ENCODE data around the gene GDF15. TPM values are rescaled to one million over a fixed set of nuclear protein-coding genes. Genes with fewer than 3 reads are reported as not detected.

Gene GDF15
- total RNA-seq, 1 experiment from 2014 or later: 425 TPM

DNA sequence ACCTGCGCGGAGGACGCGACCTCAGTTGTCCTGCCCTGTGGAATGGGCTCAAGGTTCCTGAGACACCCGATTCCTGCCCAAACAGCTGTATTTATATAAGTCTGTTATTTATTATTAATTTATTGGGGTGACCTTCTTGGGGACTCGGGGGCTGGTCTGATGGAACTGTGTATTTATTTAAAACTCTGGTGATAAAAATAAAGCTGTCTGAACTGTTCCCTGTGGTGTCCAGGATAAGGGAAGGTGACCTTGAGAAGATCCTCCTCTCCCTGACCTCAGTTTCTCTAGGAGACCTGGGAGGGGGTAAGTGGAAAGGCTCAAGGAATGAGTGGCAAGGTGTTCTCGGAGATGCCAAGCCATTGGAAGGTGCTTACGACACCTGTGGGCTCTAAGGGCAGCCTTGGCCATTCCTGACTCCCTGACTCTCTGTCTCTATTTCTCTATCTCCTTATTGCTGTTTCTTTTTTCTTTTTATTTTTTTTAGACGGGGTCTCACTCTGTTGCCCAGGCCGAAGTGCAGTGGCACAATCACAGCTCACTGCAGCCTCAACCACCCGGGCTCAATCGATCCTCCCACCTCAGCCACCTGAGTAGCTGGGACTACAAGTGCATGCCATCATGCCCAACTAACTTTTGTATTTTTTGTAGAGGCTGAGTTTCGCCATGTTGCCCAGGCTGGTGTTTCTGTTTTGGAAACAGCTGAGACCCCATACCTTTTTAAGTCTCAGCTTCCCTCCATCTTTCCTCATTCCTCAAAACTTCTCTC lies 3.2 kb downstream of the GDF15 start:
- peaks cover 32 to 72% of the 10 kb centered on the region in 2 experiments for H3K4me1 ChIP-seq (ENCODE audit: control insufficient read depth in 1 of 2, insufficient read depth in 2 of 2, low read length in 2 of 2)
- H3K9ac ChIP-seq (ENCODE audit: low read length): peak overlapping the region; percentile 71; the same call in 1 of the 2 replicates
- intact Hi-C loops (cut with micrococcal nuclease): no loop called here
- peaks cover 0 to 6% of the 10 kb centered on the region in 2 experiments; a peak in 2 of 4 replicates for H3K36me3 ChIP-seq (ENCODE audit: control insufficient read depth in 1 of 2, insufficient read depth in 2 of 2, low read length in 2 of 2)
- no peaks in the 10 kb centered on the region for H3K9me2 ChIP-seq (ENCODE audit: insufficient read depth)
- ChIA-PET RAD21 (ENCODE audit: low non-redundant PET in 1 of 2, low total read pairs in 2 of 2, uncharacterized antibody in 2 of 2, unreplicated experiment in 2 of 2) (interaction anchor here in 1 of 2 experiments (0.9 kb wide), 1 partner anchor 24 kb away, joined by 4 read pairs; no protein-coding TSS in a partner anchor), POLR2A (interaction anchor here (0.7 to 5.7 kb wide), 18 partner anchors 8 to 113 kb away, joined by 3 to 58 read pairs (median 4); partner anchors contain the start of genes IQCN and JUND), CTCF (interaction anchor here (0.8 to 2.6 kb wide), 10 partner anchors 9 to 110 kb away, joined by 3 to 11 read pairs (median 4); partner anchors contain the start of gene SSBP4)
- peak overlapping the region; percentile 82 for H3K27ac ChIP-seq (ENCODE audit: low read depth, low read length)
- DNase-seq (ENCODE audit: low read depth, low spot score): no peak
- H3K9me3 ChIP-seq (ENCODE audit: control insufficient read depth in 1 of 2, insufficient read depth in 1 of 2, low read depth in 1 of 2, low read length in 2 of 2): no peaks in the 10 kb centered on the region
- BruUV-seq (replicated peaks): no TSS peak
- H3K4me3 ChIP-seq (replicated peaks in 1 of 2; ENCODE audit: low read depth in 1 of 2, low read length in 2 of 2): peak overlapping the region in 1 of 2 experiments; percentile 71; a peak in 2 of 4 replicates
- H3K27me3 ChIP-seq (ENCODE audit: insufficient read depth, low read length): no peaks in the 10 kb centered on the region
- no peak for ATAC-seq
- peak overlapping the region; percentile 96 for H3K4me2 ChIP-seq (ENCODE audit: low read length)
- H4K20me1 ChIP-seq (ENCODE audit: insufficient read depth): no peaks in the 10 kb centered on the region
- H3K79me2 ChIP-seq (ENCODE audit: insufficient read depth, low read length): peaks cover 16% of the 10 kb centered on the region
- no peak overlapping the region for H2AFZ ChIP-seq (ENCODE audit: low read depth, low read length, poor library complexity, severe bottlenecking)
- TF ChIP-seq TCF7L2 (IDR thresholded peaks at IDR 0.05; ENCODE audit: borderline replicate concordance, extremely low read depth, insufficient read depth, insufficient read length): no peak
- no peak for TF ChIP-seq SRF (IDR thresholded peaks at IDR 0.05; ENCODE audit: low read depth)
- TF ChIP-seq YY1 (IDR thresholded peaks at IDR 0.05; ENCODE audit: extremely low read depth, insufficient replicate concordance, low read depth, low read length): no peak
- TF ChIP-seq, protein P1, sequence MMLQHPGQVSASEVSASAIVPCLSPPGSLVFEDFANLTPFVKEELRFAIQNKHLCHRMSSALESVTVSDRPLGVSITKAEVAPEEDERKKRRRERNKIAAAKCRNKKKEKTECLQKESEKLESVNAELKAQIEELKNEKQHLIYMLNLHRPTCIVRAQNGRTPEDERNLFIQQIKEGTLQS (IDR thresholded peaks at IDR 0.05): no peak
- no peak for TF ChIP-seq EZH2phosphoT487 (IDR thresholded peaks at IDR 0.05; ENCODE audit: borderline replicate concordance)
- peak; percentile 4; the same call in 1 of the 2 replicates for TF ChIP-seq SIN3A (IDR thresholded peaks at IDR 0.05; ENCODE audit: low read depth)
- TF ChIP-seq JUND (IDR thresholded peaks at IDR 0.05): 0 out of 2 replicates have a peak, but pooled peaks have one; percentile 7
- TF ChIP-seq, protein P2, sequence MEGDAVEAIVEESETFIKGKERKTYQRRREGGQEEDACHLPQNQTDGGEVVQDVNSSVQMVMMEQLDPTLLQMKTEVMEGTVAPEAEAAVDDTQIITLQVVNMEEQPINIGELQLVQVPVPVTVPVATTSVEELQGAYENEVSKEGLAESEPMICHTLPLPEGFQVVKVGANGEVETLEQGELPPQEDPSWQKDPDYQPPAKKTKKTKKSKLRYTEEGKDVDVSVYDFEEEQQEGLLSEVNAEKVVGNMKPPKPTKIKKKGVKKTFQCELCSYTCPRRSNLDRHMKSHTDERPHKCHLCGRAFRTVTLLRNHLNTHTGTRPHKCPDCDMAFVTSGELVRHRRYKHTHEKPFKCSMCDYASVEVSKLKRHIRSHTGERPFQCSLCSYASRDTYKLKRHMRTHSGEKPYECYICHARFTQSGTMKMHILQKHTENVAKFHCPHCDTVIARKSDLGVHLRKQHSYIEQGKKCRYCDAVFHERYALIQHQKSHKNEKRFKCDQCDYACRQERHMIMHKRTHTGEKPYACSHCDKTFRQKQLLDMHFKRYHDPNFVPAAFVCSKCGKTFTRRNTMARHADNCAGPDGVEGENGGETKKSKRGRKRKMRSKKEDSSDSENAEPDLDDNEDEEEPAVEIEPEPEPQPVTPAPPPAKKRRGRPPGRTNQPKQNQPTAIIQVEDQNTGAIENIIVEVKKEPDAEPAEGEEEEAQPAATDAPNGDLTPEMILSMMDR (IDR thresholded peaks at IDR 0.05 in 2 of 3, conservative IDR thresholded peaks at IDR 0.05 in 1 of 3; ENCODE audit: borderline replicate concordance in 1 of 3, insufficient read depth in 1 of 3, low read depth in 2 of 3, low read length in 2 of 3): no peak
- TF ChIP-seq EZH2 (IDR thresholded peaks at IDR 0.05): no peak
- TF ChIP-seq RAD21 (IDR thresholded peaks at IDR 0.05; ENCODE audit: low read depth): no peak
- TF ChIP-seq ZNF274 (IDR thresholded peaks at IDR 0.05; ENCODE audit: low read depth, low read length): no peak
- TF ChIP-seq, protein P3, sequence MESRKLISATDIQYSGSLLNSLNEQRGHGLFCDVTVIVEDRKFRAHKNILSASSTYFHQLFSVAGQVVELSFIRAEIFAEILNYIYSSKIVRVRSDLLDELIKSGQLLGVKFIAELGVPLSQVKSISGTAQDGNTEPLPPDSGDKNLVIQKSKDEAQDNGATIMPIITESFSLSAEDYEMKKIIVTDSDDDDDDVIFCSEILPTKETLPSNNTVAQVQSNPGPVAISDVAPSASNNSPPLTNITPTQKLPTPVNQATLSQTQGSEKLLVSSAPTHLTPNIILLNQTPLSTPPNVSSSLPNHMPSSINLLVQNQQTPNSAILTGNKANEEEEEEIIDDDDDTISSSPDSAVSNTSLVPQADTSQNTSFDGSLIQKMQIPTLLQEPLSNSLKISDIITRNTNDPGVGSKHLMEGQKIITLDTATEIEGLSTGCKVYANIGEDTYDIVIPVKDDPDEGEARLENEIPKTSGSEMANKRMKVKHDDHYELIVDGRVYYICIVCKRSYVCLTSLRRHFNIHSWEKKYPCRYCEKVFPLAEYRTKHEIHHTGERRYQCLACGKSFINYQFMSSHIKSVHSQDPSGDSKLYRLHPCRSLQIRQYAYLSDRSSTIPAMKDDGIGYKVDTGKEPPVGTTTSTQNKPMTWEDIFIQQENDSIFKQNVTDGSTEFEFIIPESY (IDR thresholded peaks at IDR 0.05; ENCODE audit: extremely low read depth, insufficient replicate concordance, low read length): no peak
- no peak for TF ChIP-seq CBX3 (IDR thresholded peaks at IDR 0.05; ENCODE audit: low read depth)
- no peak for TF ChIP-seq ZFX (IDR thresholded peaks at IDR 0.05)
- TF ChIP-seq EGR1 (IDR thresholded peaks at IDR 0.05; ENCODE audit: low read depth): no peak
- no peak for TF ChIP-seq POLR2A (IDR thresholded peaks at IDR 0.05; ENCODE audit: borderline replicate concordance, extremely low read depth, insufficient read depth, insufficient read length)
- no peak for TF ChIP-seq SP1 (IDR thresholded peaks at IDR 0.05; ENCODE audit: low read depth)
- peak; percentile 64 for TF ChIP-seq POLR2AphosphoS5 (IDR thresholded peaks at IDR 0.05; ENCODE audit: low read depth, low read length)
- no peak for TF ChIP-seq FOSL1 (IDR thresholded peaks at IDR 0.05; ENCODE audit: low read depth)
- no peak; the same call in 1 of the 2 replicates for TF ChIP-seq ELF1 (IDR thresholded peaks at IDR 0.05; ENCODE audit: borderline replicate concordance, low read depth)
- no peak for TF ChIP-seq CEBPB (IDR thresholded peaks at IDR 0.05; ENCODE audit: low read depth)
- TF ChIP-seq, protein P4, sequence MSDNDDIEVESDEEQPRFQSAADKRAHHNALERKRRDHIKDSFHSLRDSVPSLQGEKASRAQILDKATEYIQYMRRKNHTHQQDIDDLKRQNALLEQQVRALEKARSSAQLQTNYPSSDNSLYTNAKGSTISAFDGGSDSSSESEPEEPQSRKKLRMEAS (IDR thresholded peaks at IDR 0.05): no peak

Measured in HCT116 (cell line).